HG03064 (cell line): ENCODE measurements around the gene GAL3ST2.

ENCODE experiments used
- ATAC-seq: cut with Tn5 transposase; IDR thresholded peaks from one replicate; pipeline ENCODE4 v1.9.1; 2021; ENCODE audit warnings: low read depth; ENCODE audit not compliant: unreplicated experiment

Gene GAL3ST2

DNA sequence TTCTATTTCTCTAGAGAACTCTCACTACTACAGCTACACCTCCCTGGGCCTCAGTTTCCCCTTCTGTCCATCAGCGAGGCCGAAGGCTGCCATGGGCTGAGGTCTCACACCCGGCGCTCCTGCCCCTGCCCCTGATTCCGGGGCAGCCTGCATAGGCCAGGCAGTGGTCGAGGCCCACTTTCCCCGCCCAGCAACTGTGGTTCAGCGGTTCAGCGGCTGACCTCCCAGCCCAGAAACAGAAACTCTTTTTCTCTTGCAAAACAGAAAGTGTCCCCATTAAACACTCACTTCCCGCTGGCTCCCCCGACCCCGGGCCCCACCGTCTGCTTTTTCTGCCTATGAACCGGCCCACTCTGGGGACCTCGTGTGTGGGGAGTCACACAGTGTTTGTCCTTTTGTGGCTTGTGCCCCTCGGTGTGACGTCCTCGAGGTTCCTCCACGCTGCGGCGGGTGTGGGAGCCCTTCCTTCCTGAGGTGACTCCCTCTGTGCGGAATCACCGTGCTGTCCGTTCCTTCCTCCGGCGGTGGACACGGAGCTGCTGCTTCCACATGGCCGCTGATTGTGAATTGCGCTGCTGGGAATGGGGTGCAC, 66.1 kb downstream of the GAL3ST2 start:
- no peak for ATAC-seq

DNA sequence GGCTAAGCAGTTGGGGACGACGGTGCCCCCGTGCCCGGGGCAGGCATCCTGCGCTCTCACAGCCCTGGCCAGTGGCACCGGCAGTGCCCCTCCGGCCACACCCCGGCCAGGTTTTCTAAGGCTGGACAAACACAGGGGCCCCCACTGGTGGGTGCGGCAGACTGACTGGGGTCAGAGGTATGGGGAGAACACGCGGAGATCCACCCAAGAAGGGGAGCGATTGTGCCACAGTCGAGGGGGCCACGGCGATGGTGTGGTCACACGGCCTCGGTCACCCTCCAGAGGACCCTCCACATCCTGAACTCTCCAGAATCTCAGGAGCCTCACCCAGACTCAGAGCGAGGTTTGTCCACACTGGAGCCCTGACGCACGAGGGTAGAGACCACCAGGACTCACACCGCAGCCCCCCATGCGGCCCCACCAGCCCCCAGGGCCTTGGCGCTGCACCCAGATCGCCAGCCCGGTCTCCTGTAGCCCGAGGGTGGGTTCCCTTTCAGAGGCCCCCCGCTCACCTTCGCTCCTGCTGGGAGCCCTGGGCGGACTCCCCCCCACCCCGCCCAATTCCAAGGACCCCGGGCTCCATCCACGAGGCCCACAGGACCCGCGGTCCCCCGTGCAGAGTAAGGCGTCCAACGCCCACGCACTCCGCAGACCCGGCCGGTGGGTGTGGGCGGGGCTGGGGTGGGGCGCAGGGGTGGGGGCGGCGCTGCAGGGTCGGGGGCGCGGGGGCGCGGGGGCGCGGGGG, 66.9 kb downstream of the GAL3ST2 start:
- no peak for ATAC-seq

DNA sequence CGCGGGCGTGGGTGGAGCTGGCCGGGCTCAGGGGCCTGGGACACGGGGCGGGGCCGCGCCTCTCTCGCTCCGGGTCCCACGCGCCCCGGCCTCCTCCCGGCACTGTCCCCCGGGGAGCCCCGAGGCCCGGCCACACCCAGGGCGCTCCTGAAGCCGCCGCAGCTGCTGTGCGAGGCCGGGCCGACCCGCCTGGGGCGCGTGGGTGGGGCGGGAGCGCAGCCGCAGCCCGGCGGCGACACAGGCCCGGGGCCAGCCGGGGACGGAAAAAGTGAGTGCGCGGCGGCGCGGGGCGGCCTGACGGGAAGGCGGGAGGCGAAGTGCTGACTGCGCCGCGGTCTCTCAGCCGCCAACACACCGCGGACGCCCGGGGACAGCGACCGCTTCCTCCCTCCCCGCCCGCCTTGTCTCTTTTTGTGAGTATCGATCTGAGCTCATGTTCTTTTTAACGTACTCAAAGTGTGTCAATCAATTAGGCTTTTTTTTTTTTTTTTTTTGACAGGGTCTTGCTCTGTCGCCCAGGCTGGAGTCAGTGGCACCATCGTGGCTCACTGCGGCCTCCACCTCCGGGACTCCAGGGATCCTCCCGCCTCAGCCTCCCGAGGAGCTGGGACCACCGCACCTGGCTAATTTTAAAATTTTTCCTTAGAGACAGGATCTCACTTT, 67.6 kb downstream of the GAL3ST2 start:
- no peak for ATAC-seq

DNA sequence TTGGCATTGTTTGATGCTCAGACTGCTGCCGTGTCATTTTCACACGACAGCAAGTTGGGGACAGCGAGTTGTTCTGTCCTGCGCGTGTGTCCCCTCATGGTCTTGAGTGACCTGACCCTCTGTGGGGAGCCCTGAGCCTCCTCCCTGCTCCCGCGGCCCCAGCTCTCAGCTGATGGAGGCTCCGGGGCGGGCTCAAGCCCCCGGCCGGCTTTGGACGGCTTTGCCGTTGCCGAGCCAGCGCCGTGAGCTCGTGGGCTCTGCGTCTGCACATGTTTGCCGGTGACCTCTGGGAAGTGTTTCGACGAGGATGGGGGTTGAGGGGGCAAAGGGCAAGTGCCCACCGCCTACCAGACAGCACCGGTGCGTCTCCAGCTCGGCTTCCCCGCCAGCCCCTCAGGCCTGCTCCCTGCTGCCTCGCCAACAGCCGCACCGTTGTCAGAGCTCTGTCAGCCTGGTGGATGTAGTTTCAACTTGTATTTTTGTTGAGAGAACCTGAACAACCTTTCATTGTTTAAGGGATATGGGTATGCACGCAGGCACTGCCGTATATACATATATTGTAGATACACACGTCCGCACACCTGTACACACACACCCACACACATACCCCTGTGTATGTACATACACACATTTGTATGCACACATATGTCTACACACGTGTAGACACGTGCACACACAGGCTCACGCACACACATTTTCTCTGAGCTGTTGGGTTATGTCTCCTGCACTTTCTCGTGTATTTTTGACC, 68.4 kb downstream of the GAL3ST2 start:
- ATAC-seq: no peak

DNA sequence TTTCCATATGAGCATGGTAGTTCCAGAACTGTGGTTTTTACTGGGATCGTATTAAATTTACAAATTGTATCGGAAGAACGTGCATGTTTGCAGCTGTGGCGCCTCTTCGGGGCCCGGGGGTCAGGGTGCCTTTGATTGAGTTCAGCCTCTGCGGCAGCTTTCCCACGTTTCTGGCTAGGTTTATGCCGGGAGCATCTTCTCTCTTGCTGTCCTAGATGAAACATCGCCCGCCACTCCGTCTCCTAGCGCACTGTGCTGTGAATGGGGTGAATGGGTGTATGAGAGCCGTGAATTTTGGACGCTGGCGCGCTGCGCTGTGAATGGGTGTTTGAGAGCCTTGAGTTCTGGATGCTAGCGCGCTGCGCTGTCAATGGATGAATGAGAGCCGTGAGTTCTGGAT, 69.8 kb downstream of the GAL3ST2 start:
- ATAC-seq: no peak

DNA sequence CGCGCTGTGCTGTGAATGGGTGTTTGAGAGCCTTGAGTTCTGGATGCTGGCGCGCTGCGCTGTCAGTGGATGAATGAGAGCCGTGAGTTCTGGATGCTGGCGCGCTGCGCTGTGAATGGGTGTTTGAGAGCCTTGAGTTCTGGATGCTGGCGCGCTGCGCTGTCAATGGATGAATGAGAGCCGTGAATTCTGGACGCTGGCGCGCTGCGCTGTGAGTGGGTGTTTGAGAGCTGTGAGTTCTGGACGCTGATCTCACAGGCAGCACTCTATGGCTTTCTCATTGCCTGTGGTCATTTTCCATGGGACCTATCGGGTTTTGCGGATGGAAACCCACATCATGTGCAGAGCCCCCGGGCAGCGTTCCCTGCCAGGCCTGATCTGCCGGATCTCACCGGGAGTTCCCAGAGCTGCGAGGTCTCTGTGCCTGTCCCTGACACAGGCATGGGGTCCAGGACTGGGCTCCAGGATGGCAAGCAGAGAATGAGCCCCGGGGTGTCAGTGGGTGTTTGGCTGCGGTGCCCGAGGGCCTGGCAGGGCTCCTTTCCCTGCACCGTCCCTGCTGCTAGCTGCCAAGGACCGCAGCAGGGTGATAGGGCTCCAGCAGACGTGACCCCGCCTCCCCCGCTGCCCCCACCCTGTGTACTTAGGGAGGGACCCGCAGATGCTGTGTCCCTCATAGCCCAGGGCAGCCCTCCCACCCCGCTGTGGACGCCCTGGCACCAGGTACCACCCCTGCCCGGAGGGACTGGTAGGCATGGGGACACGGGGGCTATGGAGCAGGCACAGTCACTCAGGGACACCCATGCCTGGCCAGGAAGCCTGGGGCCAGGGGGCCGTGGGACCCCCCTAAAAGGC, 72.4 kb downstream of the GAL3ST2 start:
- no peak for ATAC-seq

DNA sequence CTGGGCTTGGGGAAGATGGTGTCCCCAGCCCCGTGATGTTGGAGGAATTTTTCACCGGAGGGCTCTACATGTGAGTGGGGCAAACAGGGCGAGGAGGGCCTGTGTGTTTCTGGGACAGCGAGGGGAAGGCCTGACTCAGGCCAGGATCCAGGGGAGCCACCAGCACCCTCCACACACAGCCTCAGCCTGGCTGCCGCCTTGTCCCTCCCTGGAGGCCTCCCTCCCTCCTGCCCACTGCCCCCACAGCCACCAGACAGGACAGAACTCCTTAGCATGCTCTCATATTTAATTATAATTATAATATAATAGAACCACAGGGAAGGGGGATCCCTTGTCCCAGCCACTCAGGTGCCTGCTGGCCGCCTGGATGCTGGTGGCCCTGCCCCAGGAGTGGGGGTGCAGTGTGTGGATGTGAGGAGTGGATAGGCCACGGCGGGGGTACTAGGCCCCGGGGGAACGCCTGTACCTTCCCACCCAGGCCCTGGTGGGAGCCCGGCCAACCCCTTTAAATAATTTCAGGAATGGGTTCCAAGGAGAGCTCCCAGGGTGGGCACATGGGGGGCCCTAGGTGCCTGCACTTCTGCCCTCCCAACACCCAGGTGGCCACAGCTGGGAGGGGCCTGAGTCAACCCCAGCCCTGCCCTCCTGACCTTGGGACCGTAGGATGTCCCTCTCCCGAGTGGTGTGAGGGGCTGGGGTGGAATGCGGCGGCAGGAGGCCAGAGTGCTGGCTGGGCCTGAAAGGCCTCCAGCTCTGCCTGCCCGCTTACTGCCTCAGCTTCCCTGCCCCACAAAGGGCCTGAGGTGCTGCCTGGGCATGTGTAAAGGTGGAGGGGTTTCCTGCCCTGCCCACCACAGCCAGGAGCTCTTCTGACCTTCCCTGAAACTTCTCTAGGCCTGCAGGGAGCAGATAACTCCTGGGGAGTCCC, 73.3 kb downstream of the GAL3ST2 start:
- ATAC-seq: no peak

DNA sequence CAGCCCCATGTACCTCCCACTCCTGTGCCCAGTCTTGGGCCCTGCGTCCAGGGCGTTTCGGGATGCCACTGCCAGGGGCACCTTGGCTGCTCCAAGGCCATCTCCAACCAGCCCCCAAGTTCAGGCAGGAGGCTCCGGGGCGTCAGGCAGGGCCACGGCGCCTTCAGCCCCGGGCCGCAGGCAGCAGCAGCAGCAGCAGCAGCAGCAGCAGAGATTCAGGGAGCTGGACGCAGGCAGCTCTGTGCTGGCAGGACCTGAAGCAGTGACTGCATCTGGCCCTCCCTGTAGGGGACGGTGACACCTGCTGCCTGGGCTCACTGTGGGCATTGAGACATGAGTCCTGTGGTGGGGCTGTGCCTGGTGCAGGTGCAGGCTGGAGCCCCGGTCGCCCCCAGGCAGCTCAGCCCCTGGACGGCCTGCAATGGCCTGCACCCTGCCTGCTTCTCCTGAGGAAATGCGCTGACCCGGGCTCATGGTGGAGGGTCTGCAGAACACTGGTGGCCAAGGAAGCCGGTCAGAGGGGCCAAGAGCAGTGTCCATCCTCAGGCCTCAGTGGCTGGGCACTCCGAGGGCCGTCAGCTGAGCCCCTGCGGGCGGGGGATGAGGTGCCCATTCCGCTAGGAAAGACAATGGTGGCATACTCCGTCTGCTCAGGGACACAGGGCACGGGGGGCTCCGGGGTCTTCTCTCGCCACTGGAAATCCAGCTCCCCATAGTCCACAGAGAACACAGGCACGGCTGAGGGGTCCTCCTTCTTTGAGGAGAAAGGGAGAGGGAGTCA, 74.1 kb downstream of the GAL3ST2 start:
- ATAC-seq: no peak

DNA sequence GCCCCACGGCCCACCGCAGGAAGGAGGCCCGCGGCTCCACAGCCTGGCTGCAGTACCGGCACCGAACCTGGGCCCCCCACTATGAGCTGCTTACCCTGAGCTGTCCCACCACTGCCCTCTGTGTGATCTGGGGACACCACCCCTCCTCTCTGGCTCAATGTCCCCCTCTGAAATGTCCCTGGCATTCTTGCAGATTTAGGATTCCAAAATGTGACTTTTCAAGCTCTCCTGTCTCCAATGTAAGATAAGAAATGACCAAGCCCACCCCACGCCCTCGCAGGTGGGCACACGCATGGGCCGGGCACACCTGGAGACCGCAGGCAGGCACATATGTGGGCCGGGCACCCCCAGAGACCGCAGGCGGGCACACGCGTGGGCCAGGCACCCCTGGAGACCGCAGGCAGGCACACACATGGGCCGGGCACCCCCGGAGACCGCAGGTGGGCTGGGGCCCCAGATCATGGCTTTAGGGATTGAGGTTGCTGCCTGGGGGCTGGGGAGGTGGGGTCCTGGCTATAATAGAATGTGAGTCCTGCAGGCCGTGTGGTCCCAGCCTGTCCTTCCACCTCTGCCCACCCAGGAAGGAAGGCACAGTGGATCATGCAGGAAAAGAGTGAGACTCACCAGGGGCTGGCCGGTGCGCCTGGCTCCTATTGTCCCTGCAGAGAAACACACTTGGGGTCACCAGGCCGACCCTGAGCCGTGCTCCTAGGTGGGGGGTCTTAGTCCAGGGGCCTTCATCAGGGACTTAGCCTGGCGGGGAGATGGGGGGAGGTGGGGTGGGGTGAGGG, 74.9 kb downstream of the GAL3ST2 start:
- no peak for ATAC-seq

DNA sequence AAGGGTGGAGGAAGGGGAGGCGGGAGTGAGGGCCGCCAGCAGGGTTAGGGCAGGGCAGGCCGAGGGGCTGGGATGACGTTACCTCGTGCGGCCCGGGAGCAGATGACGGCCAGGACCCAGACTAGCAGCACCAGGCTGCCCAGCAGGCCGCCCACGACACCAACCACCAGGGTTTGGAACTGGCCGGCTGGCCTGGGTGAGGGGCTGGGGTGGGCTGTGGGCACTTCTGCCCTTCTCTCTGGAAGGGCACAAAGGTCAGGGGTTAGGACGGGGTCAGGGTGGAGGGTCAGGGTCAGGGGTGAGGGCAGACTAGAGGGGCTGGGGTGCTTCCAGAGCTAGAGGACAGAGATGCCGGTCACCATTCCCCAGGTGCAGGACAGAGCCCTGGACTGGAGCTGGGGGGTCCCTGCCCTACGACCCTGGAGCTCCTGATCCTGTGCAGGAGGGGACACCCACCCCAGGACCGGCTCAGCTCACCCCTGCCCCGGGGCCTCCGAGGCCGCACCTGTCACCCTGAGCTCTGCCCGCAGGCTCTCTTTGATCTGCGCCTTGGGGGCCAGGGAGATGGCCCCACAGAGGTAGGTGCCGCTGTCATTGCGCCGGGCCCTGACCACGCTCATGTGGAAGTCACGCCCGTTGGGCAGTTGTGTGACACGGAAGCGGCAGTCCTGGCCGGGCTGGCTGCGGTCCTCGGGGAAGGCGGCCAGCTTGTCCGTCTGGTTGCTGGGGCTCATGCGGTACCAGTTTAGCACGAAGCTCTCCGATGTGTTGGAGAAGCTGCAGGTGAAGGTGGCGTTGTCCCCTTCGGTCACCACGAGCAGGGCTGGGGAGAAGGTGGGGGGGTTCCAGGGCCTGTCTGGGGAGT, 75.7 kb downstream of the GAL3ST2 start:
- no peak for ATAC-seq

DNA sequence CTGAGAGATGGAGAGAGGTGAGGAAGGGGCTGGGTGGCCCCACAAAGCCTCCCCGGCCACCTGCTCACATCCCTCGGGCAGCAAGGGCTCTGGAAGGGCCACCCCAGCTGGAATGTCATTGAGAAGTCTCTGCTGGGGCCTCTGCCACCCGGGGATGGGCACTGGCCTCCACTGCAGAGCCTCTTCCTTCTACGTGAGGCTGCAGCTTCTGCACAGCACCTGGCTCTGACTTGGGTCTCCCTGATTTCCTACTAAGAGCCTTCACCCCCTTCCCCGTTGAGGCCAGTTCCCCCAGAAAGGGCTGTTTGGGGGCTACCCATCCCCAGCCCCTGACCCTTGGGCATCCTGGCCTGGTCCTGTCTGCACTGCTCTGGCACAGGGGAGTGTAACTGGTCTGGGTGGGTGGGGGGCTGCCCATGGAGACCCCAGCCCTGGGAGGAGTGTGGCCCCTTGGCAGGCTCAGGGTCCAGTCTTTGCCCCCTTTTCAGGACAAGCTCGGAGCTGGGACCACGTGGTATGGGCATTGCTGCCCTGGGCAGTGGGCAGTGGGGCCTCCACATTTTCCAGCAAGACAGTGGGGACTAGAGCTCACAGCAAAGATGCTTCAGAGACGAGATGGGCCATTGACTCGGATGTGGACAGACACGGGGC, 76.5 kb downstream of the GAL3ST2 start:
- no peak for ATAC-seq
